ENCODE results near the gene PPARG.

DNA sequence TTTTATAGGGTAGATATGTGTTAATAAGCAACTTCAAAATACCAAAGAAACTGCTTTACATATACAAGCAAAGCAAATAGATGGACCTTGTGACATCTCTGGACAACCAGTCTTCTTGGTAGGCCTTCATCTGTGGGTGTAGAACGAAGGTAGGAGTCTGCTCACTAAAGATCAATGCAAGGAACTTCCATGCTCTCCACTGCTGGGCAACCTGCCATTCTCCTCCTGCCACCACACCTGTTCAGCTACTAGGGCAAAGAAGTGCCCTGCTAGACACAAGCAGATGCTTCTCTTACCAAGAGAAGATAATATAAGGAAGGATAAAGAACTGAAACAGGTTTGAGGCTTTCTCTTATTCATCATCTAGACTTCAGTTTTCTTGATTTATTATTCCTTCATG, 12.6 kb downstream of the PPARG start:
- TF ChIP-seq, protein P1, sequence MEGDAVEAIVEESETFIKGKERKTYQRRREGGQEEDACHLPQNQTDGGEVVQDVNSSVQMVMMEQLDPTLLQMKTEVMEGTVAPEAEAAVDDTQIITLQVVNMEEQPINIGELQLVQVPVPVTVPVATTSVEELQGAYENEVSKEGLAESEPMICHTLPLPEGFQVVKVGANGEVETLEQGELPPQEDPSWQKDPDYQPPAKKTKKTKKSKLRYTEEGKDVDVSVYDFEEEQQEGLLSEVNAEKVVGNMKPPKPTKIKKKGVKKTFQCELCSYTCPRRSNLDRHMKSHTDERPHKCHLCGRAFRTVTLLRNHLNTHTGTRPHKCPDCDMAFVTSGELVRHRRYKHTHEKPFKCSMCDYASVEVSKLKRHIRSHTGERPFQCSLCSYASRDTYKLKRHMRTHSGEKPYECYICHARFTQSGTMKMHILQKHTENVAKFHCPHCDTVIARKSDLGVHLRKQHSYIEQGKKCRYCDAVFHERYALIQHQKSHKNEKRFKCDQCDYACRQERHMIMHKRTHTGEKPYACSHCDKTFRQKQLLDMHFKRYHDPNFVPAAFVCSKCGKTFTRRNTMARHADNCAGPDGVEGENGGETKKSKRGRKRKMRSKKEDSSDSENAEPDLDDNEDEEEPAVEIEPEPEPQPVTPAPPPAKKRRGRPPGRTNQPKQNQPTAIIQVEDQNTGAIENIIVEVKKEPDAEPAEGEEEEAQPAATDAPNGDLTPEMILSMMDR (IDR thresholded peaks at IDR 0.05; ENCODE audit: poor library complexity): no peak
- TF ChIP-seq EZH2 (IDR thresholded peaks at IDR 0.05; ENCODE audit: borderline replicate concordance): no peak
- TF ChIP-seq EZH2phosphoT487 (IDR thresholded peaks at IDR 0.05; ENCODE audit: low read depth, severe bottlenecking, unreplicated experiment): no peak

Data from hepatocyte (in vitro differentiated cells).